ENCODE measurements around the gene ATG2A.

The ATG2A gene

GRCh38 chr11:64870176-64870892 is 46.7 kb downstream of the ATG2A start:
- no peak for DNase-seq (ENCODE audit: low read depth in 2 of 2)

DNA sequence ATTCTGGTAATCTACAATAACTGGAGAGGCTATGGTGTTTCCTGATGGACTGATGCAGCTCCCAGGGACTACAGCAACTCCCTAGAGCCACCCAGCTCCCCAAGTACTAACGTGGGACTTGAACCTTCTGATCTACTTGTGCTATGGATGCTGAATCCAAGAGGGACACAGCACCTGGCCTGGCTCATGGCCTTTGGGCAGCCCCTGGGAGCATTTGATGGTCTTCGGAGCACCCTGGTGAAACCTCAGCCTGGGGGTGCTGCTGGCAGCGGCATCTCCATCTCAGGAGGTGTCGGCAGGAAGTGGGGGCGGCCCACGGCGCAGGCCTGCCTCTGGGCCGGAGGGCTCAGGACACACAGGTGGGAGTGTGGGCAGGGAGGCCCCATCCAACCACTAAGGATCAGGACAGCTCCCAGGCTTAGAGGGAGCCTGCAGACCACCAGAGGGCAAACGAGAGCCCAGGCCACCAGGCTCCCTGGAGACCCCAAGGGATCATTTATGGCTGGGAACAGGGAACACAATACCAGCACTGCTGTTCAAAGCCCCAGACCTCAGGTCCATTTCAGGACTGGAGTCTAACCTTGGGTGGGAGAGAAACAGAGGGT is 47.3 kb downstream of the ATG2A start:
- DNase-seq (ENCODE audit: low read depth in 2 of 2): no peak

DNA sequence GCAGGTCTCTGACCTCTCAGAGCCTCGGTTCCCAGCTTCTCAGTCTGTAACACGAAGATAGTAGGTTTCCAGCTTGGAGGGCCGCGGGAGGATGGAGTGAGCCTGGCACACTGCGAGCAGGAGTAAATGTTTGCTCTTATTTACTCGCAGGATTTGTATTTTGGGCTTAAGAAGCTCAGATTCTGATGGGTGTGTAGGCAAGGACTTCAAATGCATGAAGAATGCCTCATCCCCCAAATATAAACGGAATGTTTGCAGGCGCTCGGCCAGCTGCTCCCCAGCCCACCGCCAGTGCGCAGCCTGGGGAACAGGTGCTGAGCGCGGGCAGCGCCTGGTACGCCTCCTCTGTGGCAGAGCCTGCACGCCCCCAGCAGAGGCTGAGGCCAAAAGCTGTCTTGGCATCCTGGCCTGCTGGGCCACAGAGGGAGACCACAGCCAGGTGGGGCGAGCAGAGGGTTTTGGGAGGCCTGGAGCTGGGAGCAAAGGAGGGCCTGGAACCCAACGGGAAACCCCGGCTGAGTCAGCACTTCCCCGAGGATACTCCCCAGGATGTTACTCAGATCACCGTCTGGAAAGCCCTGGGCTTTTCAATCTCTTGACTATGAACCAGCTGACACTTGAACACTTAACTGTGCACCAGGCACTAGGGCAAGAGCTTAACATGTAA is 48.0 kb downstream of the ATG2A start:
- DNase-seq (ENCODE audit: low read depth in 2 of 2): no peak

- DNase-seq (ENCODE audit: low read depth in 2 of 2): no peak
These were observed 49.1 kb downstream of the ATG2A start for GRCh38 chr11:64867748-64868462.

DNA sequence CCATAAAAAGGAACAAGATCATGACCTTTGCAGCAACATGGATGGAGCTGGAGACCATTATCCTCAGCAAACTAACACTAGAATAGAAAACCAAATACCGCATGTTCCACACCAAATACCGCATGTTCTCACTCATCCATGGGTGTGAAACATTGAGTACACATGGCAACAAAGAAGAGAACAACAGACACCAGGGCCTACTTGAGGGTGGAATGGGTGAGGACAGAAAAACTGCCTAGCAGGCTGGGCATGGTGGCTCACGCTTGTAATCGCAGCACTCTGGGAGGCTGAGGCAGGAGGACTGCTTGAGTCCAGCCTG is 50.9 kb downstream of the ATG2A start:
- DNase-seq (ENCODE audit: low read depth in 2 of 2): no peak

- no peak for DNase-seq (ENCODE audit: low read depth in 2 of 2)
These were observed 51.5 kb downstream of the ATG2A start for GRCh38 chr11:64865286-64866172.

- peak in 1 of 2 donors; percentile 75 for DNase-seq (ENCODE audit: low read depth in 2 of 2)
These were observed 52.3 kb downstream of the ATG2A start for GRCh38 chr11:64864473-64865285.

- DNase-seq (ENCODE audit: low read depth in 2 of 2): no peak
These were observed 52.9 kb downstream of the ATG2A start for GRCh38 chr11:64864135-64864472.

DNA sequence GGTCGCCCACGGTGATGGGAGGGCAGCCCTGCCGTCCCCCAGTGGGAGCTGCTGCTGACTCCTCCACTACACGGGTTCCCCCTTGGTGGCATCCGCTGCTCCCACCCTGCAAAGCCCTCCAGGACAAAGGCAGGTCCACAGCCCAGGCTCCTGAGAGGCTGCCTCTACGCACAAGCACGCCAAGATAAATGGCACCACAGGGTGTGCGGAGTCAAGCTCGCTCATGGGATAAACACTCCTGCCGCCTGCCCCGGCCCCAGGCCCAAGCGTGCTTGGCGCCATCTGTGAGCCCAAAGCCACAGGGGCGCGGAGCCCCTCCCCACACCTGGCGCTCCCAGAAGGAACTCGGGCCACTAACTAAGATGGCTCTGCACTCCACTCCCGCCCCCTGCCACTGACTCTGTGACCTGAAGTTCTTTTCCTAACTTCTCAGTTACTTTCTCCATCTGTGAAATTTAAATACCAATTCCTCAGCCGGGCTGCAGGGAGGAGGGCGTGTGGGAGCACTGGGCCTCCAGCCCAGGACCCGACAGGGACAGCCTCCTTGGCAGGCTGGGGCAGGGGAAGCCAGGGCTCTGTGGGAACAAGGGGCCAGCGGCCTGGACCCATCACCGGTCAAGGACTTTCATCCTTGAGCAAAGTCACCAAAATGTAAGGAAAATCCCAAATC is 53.5 kb downstream of the ATG2A start:
- no peak for DNase-seq (ENCODE audit: low read depth in 2 of 2)

GRCh38 chr11:64862987-64863390 is 54.0 kb downstream of the ATG2A start:
- no peak for DNase-seq (ENCODE audit: low read depth in 2 of 2)

DNA sequence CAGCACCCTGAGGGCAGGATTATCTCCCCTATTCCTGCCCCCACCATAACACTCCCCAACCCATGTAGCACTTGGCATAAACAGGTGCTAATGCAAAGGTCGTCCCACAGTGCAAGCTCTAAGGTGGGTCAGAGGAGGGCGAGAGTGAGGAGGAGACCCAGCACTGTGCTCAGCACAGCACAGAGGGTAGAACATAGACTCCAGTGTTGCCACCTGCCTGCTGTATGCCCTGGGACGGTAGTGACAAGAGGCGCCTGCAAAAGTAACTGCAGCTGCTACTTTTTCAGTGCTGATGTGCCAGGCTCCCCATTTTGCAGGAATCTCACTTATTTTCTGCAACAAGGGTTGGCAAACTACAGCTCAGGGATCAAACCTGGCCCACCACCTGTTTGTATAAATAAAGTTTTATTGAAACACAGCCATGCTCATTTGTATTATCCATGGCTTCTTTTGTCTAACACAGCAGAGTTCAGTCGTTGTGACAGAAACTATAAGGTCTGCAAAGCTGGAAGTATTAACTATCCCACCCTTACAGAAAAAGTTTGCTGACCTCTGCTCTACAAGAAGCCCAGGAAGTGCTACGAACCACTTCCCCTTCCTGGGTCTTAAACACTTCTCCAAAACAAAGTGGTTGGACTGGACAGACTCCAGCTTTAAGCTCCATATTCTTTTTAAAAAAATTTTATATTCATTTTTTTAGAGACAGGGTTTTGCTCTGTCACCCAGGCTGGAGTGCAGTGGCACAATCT is 55.6 kb downstream of the ATG2A start:
- no peak for DNase-seq (ENCODE audit: low read depth in 2 of 2)

- DNase-seq (ENCODE audit: low read depth in 2 of 2): peak in 1 of 2 donors; percentile 61
These were observed 57.2 kb downstream of the ATG2A start for GRCh38 chr11:64859542-64860414.

- peak in 1 of 2 donors; percentile 54 for DNase-seq (ENCODE audit: low read depth in 2 of 2)
These were observed 58.3 kb downstream of the ATG2A start for GRCh38 chr11:64858467-64859263.

DNA sequence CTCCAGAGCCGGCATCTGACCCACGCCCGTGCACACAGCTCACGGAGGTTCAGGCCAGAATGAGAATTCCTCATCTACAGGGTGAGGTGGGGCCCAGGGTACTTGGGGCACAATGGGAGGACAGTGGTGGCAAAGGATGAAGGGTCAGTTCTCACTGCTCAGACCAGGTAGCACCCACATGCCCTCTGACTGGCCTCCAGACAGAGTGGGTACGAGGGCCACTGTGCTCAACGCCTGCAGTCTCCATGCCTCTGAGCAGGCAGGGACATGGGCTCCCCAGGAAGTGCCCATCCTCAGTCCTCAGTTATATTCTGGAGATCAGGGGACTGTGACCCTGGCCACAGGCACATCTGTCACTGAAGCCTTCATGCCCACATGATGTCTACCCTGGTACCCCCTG is 59.5 kb downstream of the ATG2A start:
- DNase-seq (ENCODE audit: low read depth in 2 of 2): no peak

- DNase-seq (ENCODE audit: low read depth in 2 of 2): peak in 1 of 2 donors; percentile 73
These were observed 60.4 kb downstream of the ATG2A start for GRCh38 chr11:64856382-64857227.

- DNase-seq (ENCODE audit: low read depth in 2 of 2): no peak
These were observed 61.3 kb downstream of the ATG2A start for GRCh38 chr11:64855596-64856304.
